Ammon's horn (tissue), 1 donor: ENCODE data around the gene CSF1R.
"Not testable (repeated sequence)": the region's sequence is repeated elsewhere in the genome, so short reads cannot be mapped to it uniquely, and the experiment has no call there.

Experiments
- DNase-seq: peaks from one replicate; pipeline ENCODE4 v3.0.0-alpha.2; 2016; ENCODE audit warnings: low spot score

Gene CSF1R

DNA sequence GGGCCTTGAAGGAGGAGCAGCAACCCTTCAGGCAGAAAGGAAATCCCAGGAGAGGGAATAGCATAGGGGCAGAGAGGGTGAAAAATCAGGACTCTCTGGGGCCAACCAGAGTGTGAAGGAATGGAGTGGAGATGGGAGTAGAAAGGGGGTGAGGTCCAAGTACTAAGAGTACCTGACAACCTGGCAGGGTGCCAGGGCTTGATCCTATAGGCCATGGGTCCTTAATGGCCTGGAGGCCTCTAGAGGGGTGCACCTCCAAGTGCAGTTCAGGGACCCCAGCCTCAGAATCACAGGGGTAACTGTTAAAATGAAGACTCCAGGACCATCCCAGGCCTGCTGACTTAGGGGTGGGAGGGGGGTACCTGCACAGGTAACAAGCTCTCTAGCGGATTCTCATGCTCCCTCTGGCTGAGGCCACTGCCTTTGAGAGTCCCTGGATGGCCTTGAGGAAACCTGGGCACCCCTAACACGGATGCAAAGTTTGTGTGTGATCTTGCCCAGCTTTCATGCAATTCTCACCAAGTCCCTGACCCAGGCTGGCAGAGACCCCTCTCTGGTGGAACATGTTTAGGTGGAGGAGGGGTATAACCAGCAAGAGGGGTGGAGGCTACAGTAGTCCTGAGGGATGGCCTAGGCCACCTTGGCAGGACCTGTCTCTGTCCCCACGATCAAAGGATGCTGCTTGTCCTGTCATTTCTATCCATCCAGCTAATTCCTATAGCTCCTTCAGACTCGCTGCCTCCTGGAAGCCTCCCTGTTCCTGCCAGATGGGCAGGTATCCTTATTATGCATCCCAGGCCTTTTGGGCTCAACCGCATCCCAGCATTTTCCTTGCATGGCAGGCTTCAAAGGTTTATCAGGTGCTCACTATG lies 17.6 kb upstream of the CSF1R start:
- no peak for DNase-seq

DNA sequence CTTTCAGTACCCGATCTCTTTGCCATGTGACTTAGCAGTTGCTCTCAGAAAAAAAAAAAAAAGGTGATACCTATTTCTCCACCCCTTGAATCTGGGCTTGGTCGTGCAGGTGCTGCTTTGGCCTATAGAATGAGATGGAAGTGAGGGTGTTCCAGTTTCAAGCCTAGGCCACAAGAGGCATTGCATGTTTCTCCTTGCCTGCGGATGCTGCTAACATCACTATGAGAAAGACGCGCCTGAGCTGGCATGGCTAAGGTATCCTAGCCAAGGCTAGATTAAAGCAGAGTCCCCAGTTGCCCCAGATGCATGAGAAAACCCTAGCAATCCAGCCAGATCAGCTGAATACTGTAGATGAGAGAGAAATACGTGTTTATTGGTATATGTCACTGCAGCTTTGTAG lies 14.7 kb upstream of the CSF1R start:
- DNase-seq = no peak

DNA sequence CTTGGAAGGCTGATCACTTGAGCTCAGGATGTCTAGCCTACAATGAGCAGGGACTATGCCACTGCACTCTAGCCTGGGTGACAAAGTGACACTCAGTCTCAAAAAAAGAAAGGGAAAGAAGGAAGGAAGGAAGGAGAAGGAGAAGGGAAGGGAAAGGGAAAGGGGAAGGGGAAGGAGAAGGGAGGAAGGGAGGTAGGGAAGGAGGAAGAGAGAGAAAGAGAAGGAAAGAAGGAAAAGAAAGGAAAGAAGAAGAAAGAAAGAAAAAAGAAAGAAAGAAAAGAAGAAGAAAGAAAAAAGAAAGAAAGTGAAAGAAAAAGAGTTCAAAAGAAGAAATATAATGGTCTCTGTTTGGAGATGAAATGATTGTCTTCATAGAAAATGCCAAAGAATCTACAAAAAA lies 10.8 kb upstream of the CSF1R start:
- DNase-seq = no peak

DNA sequence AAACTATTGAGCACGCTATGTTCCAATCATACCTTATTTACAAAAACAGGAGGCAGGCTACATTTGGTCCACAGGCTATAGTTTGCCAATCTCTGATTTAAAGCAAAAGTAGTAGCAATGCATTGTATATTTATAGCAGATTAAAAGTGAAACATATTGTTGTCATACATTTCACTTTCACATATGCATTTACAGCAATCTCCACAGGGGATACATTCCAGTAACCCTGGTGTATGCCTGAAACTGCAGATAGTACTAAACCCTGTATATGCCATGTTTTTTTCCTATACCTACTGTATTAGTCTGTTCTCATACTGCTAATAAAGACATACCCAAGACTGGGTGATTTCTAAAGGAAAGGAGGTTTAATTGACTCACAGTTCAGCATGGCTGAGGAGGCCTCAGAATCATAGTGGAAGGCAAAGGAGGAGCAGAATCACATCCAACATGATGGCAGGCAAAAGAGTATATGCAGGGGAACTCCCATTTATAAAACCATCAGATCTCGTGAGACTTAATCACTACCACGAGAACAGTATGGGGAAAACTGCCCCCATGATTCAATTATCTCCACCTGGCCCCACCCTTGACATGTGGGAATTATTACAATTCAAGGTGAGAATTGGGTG lies 5.9 kb upstream of the CSF1R start:
- no peak for DNase-seq

DNA sequence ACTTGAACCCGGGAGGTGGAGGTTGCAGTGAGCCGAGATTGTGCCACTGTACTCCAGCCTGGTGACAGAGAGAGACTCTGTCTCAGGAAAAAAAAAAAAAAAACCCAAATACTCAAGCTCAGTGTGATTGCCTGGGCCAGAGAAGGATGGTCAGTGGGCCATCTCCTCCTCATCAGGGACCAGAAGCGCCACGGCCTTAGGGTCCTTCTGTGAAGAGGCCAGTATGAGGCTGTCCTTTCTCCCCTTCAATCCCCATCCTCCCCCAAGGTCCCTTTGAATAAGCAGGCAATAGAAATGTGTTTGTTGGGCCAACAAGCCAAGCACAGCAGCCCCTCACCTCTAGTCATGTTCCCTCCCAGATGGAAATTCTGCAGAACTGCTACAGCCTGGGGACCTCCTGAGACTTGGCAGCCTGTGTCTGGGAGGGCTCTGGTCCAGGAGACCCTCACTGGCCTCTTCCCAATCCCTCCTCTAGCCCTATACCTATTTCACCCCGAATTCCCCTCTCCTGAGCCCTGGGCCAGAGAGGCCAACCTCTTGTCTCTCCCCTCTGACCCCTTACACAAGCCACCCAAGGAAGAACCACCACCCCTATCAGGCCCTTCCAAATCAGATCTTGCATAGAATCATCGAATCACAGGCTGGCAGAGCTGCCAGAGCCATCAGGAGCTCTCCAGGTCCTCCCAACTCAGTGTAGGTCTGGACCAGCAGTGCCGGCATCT lies 1.0 kb downstream of the CSF1R start:
- no peak for DNase-seq

DNA sequence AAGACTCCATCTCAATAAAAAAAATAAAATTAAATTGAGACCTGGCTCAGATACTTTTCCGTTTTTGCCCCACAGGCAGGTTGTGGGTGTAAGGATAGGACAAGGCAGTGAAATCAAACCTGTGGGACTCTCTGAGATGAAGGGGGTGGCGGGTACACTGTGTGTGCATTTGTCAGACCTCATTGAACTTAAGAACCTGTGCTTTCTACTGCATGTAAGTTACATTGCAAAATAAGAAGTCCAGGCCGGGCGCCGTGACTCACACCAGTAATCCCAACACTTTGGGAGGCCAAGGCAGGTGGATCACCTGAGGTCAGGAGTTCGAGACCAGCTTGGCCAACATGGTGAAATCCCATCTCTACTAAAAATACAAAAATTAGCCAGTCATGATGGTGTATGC lies 1.6 kb downstream of the CSF1R start:
- DNase-seq = not testable (repeated sequence)

DNA sequence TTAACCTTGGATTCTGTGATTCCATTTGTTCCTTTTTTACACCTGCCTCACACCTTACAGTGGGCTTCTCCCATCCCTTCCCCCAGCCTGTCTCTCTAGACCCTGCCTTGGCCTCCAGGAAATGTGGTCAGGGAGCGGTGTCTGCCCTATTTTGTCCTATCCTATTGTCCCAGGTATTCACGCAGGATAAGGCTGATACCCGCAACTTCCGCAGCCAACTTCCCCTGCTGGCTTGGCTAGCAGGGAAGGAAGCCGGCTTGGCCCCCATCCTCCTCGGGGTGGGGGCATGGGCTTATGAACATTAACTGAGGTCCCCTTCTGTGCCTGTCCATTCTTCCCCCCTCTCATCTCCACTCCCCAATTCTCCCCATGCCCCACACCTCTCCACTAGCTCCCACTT lies 3.5 kb downstream of the CSF1R start:
- DNase-seq = peak; percentile 57

DNA sequence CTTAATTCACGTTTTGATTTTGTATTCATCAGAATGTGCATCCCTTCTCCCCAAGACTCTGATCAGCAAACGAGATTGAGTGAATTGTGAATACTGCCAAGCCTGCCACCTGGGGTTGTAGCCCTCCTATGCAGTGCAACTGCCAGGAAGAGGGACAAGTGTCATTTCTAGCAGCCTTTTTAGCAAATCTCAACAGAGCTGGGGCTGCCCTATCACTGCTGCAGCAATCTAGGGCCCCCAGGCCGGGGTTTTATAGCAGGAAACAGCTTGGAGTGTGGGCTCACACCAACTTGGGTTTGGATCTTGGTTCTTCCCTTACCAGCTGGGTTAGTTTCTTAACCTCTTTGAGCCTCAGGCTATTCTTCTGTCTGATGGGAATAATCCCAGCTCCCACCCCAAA lies 4.0 kb downstream of the CSF1R start:
- no peak for DNase-seq

DNA sequence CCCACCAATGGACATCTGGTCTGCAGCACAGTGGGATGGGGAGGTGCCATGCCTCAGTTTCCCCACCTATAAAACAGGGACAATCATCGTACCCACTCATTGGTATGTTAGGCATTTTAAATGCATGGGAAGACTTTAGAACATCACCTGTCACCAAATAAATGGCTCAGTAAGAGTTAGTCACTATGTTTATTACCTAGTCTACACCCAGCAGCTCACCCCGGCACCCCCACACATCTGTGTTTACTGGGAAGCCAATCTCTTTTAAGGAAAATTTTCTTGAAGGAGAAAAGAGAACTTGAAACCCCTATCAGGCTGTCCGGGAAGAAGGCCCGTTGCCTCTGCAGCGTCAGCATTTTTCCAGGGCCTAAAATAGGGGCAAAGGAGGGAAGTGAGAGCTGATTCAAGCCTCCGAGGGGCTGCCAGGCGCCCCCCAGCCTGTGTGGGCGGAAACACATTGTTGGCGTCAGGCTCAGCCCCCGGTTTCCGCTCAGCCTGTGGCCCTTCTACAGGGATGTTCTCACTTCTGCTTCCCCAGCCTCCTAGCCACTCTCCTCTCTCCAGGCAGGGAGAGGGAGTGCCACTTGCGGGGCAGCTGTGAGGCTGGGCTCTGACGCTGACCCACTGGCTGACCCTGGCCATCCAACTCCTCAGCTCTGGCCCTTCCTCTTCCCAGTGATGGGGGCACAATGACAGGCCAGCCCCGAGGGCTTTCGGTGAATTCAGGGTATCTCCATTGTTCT lies 4.6 kb downstream of the CSF1R start:
- DNase-seq = peak; percentile 82

DNA sequence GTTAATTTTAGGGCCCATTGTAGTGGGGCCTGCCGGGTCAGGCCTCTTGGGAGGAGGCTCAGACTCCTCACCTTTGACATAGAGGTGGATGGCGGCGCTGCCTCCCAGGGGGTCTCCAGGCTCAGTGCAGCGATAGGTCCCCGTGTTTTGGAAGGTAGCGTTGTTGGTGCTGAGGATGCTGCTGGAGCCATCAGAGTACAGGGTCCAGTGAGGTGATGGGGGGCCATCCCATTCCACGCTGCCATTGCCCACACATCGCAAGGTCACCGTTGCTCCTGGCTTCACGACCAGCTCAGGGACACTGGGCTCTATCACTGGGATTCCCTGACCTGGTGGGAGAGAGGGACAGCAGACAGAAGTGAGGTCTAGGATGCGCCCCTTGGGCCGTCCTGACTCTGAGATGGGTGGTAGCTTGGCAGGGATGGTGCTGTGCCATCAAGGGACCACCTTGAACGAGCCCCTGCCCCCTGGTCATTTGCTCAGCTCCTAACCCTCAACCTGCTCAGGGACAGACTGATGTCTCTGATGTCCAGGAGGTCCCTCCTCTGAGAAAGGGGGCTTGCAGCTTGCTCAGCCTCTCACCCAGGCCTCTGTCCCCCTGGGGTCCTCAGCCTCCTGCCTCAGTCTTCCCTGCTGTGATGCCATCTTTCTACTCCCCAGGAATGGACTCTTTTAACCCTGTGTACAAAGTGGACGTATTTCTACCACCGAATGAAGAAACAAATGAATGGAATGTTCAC lies 5.5 kb downstream of the CSF1R start:
- DNase-seq = no peak

DNA sequence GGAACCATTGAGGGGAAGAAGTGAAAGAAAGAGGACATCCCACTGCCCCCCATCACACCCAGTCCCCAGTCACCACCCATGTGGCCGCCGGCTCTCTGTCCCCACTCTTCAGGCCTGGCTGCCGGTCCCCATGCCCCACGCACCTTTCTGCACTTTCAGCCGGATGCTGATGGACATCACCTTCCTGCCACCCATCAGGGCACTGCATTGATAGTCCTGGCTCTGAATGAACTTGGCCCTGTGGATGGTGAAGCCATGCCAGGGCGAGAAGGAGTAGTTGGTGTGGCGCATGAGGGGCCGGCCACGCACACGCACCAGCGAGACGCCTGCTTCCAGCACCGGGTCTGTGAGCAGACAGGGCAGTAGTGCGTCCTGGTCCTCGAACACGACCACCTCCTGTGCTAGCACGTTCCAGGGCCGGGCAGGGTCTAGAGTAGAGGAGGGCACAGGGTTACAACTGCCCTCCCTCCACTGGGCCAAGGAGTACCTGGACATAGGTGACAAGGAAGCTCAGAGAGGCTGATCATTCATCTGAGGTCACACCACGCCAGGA lies 6.4 kb downstream of the CSF1R start:
- DNase-seq = no peak

DNA sequence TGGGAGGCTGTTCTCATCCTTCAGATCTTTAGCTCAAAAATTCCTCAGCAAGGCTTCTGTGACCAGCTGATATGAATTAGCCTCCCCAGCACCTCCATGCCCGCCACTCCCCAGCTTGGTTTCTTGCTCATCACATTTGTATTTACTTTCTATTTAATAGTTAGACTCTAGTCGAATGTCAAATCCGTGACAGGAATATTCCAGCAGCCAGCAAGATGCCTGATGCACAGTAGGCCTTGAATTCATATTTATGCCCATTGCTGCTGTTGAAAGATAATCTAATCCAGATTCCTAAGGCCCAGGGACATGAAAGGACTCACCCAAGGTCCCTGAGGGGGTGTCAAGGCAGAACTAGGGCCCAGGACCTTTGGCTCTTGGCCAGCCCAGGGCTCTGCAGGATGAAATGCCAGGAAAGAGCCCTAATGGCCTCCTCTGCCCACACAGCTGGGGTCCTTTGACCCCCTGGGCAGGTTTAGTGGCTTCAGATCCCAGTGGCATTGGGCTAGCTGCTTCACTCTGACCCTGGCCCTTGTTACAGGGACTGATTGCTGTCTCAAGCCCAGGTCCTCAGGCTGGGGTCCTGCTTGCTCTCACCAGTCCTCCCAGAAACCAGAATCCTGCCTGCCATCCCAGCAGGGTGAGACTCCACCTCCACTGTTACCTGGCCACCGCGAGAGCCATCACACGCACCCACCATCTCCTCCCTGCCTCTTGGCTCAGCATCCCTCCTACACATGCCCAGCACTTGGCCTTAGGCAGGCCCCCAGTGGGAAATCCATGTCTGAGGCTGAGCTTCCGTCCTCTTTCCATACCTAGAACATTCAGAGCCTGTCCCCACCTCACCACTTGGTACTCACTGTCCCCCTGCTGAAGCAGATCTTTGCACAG lies 7.3 kb downstream of the CSF1R start:
- DNase-seq = no peak

DNA sequence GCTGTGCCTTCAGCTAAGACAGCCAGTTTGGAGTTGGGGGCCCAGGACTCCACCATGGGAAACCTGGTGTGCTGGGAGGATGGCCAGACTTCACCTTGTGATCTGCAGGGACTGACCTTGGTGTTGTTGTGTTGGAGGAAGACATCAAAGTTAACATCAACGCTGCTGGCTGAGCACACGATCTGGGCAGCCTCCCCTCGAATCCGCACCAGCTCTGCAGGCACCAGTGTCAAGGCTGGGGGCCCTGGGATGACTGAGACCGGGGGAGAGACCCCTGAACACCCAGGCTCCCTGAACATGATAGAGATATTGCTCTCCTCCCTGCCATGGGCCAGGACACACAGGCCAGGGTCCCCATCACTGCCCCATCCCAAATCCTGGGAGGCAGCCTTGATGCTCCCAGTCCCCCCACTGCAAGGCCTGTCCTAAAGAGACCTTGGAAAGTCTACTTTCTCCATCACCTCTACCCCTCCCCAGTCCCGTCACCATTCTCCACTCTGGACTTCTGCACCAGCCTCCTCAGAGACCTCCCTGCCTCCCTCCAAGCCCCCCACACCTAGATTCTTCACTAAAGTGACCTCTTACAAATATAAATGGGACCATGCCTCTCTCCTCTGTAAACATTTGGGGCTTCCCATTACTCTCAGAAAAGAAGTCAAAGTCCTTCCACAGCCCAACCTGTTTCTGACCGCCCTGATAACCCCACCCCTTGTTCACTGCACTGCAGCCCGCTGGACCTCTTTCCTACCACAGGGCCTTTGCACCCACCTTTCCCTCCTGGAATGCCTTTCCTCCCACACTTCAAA lies 8.2 kb downstream of the CSF1R start:
- no peak for DNase-seq

DNA sequence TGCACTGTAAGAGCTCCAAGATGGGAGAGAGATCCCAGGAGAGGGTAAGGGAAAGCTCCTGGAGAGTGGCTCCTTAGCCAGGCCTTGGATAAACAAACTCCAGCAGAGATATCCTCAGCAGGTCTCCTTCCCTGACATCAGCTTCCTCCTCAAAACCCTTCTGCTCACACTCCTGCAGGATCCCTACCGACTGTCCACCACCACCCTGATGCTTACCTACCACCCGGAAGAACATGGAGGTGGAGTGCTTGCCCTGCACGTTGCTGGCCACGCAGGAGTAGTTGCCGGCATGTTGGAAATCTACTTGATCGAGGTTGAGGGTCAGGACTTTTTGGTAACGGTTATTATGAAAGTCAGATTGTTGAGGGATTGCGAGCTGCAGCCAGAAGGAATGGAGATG lies 9.3 kb downstream of the CSF1R start:
- no peak for DNase-seq

DNA sequence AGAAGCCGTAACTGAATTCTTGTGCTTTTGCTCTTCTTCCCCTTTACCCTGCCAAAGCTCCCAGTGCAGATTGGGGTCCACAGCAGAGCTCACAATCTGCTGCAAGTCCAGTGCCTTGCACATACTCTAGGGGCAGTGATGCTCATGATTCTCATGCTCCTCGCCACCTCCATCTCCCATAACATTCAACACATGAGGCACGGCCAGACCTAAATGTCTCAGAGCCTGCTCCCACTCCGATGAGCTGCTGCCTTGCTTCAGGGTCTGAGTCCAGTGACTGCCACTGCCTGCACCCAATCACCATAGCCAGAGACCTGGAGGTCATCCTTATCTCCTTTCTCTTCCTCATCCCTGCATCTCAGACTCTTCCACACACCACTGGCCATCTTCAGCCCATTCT lies 10.5 kb downstream of the CSF1R start:
- peak; percentile 5 for DNase-seq

DNA sequence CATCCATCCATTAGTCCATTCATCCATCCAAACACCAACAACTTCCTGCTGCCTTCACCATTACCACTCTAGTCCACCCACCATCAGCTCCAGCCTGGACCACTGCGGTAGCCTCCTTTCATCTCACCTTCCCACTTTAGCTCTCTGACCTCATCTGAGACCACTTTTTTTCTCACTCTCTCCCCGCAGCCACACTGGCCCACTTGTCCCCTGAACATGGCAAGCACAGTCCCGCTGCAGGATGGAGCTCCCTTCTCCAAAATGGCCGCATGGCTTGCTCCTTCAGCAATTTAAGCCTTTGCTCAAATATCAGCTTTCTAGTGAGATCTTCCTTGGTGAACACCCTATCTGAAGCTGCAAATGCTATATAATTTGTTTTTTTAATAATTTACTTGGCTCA lies 11.1 kb downstream of the CSF1R start:
- DNase-seq = no peak

DNA sequence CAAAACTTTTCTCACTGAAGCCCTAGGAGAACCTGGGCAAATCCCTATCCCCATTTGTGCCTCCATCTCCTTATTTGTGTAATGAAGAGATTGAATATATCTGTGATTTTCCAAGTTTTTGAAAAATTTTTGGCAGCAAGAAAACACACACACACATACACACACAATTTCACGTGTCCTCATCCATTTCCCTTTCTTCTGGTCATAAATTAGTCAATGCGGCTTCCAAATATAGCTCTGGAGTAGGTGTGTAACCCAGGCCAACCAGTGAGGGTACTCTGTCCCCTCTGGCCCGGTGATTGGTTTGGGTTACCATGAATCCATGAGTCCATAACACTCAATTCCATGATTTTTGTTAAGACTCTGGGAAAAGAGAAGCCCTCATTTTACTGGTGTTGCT lies 12.7 kb downstream of the CSF1R start:
- no peak for DNase-seq

DNA sequence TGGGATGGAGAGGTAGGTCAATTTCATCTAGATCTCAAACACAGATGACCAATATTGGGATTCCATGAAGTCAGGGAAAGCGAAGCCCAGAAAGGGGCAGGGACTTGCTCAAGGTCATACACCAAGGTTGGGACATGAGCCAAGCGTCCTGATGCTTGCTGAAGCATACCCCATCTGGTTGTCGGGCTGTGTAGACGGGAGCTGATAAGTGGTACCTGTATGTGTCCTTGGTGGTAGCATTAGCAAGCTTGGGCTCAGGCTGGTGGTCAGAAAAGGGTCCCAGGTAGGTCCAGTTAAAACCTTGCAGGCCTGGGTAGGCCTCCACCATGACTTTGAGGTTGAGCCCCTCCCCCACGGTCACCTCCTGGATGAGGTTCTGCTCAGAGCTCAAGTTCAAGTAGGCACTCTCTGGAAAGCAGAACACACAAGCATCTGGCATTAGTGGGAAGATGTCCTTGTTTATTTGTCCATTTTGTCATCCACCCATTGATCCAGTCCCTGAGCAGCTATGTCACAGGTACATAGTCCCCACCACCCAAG lies 13.2 kb downstream of the CSF1R start:
- DNase-seq = no peak

DNA sequence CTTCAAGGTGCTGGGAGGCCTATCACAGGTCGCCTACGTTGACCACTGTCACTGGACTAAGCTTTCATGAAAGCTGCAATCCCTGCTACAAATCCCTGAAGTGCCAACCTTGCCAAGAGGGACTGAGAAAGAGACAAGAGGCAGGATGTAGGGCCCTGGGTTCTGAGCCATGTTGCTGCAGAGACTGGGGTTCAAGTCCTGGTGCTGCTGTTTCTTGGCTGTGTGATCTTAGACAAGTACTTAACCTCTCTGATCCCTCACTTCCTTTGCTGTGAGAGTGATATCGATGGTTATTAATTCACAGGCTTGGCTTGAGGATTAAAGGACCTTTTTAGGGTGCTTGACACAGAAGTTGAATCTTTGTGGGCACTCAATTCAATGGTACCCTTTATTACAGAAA lies 15.5 kb downstream of the CSF1R start:
- no peak for DNase-seq
